Activated gamma-delta T cell (primary cell): Measurements from ENCODE around the gene EEF1A2.

Experiments used
- DNase-seq: peaks from one replicate; lab custom pipeline; 2025; lab: John Stamatoyannopoulos, UW

EEF1A2 gene

GRCh38 chr20:63449796-63450730 is 48.8 kb downstream of the EEF1A2 start:
- DNase-seq: no peak

- no peak for DNase-seq
These were observed 49.9 kb downstream of the EEF1A2 start for GRCh38 chr20:63449025-63449424.

GRCh38 chr20:63448031-63448430 is 50.9 kb downstream of the EEF1A2 start:
- no peak for DNase-seq

GRCh38 chr20:63447320-63447719 is 51.6 kb downstream of the EEF1A2 start:
- no peak for DNase-seq

- DNase-seq: no peak
These were observed 52.5 kb downstream of the EEF1A2 start for GRCh38 chr20:63446216-63447024.

- no peak for DNase-seq
These were observed 53.7 kb downstream of the EEF1A2 start for GRCh38 chr20:63445075-63445734.

GRCh38 chr20:63444548-63444947 is 54.3 kb downstream of the EEF1A2 start:
- DNase-seq: no peak

GRCh38 chr20:63443606-63444395 is 55.1 kb downstream of the EEF1A2 start:
- no peak for DNase-seq

GRCh38 chr20:63442100-63442493 is 56.8 kb downstream of the EEF1A2 start:
- no peak for DNase-seq

- no peak for DNase-seq
These were observed 57.5 kb downstream of the EEF1A2 start for GRCh38 chr20:63441136-63442099.

- DNase-seq: no peak
These were observed 58.4 kb downstream of the EEF1A2 start for GRCh38 chr20:63440366-63440955.

GRCh38 chr20:63439866-63440265 is 59.0 kb downstream of the EEF1A2 start:
- DNase-seq: no peak

- DNase-seq: no peak
These were observed 60.8 kb downstream of the EEF1A2 start for GRCh38 chr20:63438121-63438520.
